Neuronal stem cell (in vitro differentiated cells): Measurements from ENCODE around the gene PSMD2.
"Not testable (repeated sequence)": the region's sequence is repeated elsewhere in the genome, so short reads cannot be mapped to it uniquely, and the experiment has no call there.

Source experiments
- DNase-seq: peaks from one replicate; pipeline ENCODE4 v3.0.0-alpha.2; 2013; ENCODE audit warnings: low spot score
- H2AFZ ChIP-seq: one replicate; pipeline ENCODE4 v1.6.1; 2013; ENCODE audit warnings: mild to moderate bottlenecking, low read length, inconsistent platforms
- H2AK5ac ChIP-seq: 2 replicates; pipeline ENCODE4 v1.6.1; 2013; ENCODE audit warnings: low read depth, mild to moderate bottlenecking, inconsistent platforms, low read length, moderate library complexity, mixed read lengths
- H2BK120ac ChIP-seq: 2 replicates; pipeline ENCODE4 v1.6.1; 2013; ENCODE audit warnings: low read depth, mild to moderate bottlenecking, inconsistent platforms, low read length, moderate library complexity, mixed read lengths
- H2BK12ac ChIP-seq: one replicate; pipeline ENCODE4 v1.6.1; 2013; ENCODE audit warnings: low read length, inconsistent platforms
- H2BK15ac ChIP-seq: 2 replicates; pipeline ENCODE4 v1.6.1; 2013; ENCODE audit warnings: mild to moderate bottlenecking, low read length, inconsistent platforms, mixed read lengths
- H2BK5ac ChIP-seq: one replicate; pipeline ENCODE4 v1.6.1; 2013; ENCODE audit warnings: inconsistent platforms, mild to moderate bottlenecking, low read length, moderate library complexity
- H3K14ac ChIP-seq: one replicate; pipeline ENCODE4 v1.6.1; 2013; ENCODE audit warnings: low read length, inconsistent platforms
- H3K18ac ChIP-seq: 2 replicates; pipeline ENCODE4 v1.6.1; 2013; ENCODE audit warnings: low read length, inconsistent platforms
- H3K23ac ChIP-seq: 2 replicates; pipeline ENCODE4 v1.6.1; 2013; ENCODE audit warnings: low read depth, mild to moderate bottlenecking, mixed read lengths, low read length, inconsistent platforms; ENCODE audit not compliant: poor library complexity
- H3K27ac ChIP-seq: replicated peaks from 3 replicates; pipeline ENCODE4 v1.5.1; 2013; ENCODE audit warnings: low read length, inconsistent platforms
- H3K27me3 ChIP-seq, 3 experiments: 2 replicates each; pipeline ENCODE4 v1.6.1; 2013; ENCODE audit warnings: low read length in 3 of 3, mild to moderate bottlenecking in 2 of 3, inconsistent platforms in 1 of 3, low read depth in 1 of 3, mixed read lengths in 1 of 3, moderate library complexity in 1 of 3; ENCODE audit not compliant: control insufficient read depth in 3 of 3, insufficient read depth in 3 of 3
- H3K36me3 ChIP-seq, 2 donors: replicated peaks in 1 of 2; 2 replicates each; pipeline ENCODE4 v1.6.1; 2013; ENCODE audit warnings: low read length in 2 of 2; ENCODE audit not compliant: control insufficient read depth in 2 of 2, insufficient read depth in 2 of 2
- H3K4ac ChIP-seq: 2 replicates; pipeline ENCODE4 v1.6.1; 2013; ENCODE audit warnings: inconsistent platforms, mild to moderate bottlenecking, low read length, moderate library complexity
- H3K4me1 ChIP-seq, 2 donors: 1 replicate in 1 of 2; 2 replicates in 1 of 2; pipeline ENCODE4 v1.6.1; 2013; ENCODE audit warnings: low read length in 2 of 2, low read depth in 1 of 2; ENCODE audit not compliant: control insufficient read depth in 2 of 2, insufficient read depth in 1 of 2
- H3K4me2 ChIP-seq: one replicate; pipeline ENCODE4 v1.6.1; 2013; ENCODE audit warnings: mild to moderate bottlenecking, low read length, inconsistent platforms; ENCODE audit not compliant: insufficient read depth, poor library complexity, severe bottlenecking
- H3K4me3 ChIP-seq, 2 donors: 2 replicates each; pipeline ENCODE4 v1.5.1; 2013; ENCODE audit warnings: low read length in 2 of 2, mild to moderate bottlenecking in 2 of 2, inconsistent platforms in 1 of 2, moderate library complexity in 1 of 2
- H3K79me1 ChIP-seq: one replicate; pipeline ENCODE4 v1.6.1; 2013; ENCODE audit warnings: low read depth, mild to moderate bottlenecking, inconsistent platforms, low read length, moderate library complexity
- H3K9ac ChIP-seq: one replicate; pipeline ENCODE4 v1.6.1; 2013; ENCODE audit warnings: mild to moderate bottlenecking, low read depth, low read length, inconsistent platforms; ENCODE audit not compliant: poor library complexity
- H3K9me3 ChIP-seq, 2 donors: replicated peaks in 1 of 2; 2 replicates each; pipeline versions ENCODE3 to v1.6.1; 2013; ENCODE audit warnings: low read length in 2 of 2, mild to moderate bottlenecking in 2 of 2, inconsistent platforms in 1 of 2, low read depth in 1 of 2, mixed read lengths in 1 of 2, moderate library complexity in 1 of 2; ENCODE audit not compliant: control insufficient read depth in 2 of 2, insufficient read depth in 1 of 2
- H4K8ac ChIP-seq: one replicate; pipeline ENCODE4 v1.6.1; 2013; ENCODE audit warnings: low read depth, mild to moderate bottlenecking, inconsistent platforms, low read length, moderate library complexity
- H4K91ac ChIP-seq: one replicate; pipeline ENCODE4 v1.6.1; 2013; ENCODE audit warnings: low read length, low read depth, mild to moderate bottlenecking, inconsistent platforms; ENCODE audit not compliant: poor library complexity
- WGBS, 2 donors: extraction: QIAGEN DNeasy Blood & Tissue Kit; methylation state at CpG; one replicate each; pipeline ENCODE4 v1.1.7; 2013; ENCODE audit warnings: missing lambda C conversion rate in 2 of 2, mixed read lengths in 1 of 2; ENCODE audit not compliant: insufficient read length in 2 of 2, insufficient replicate concordance in 1 of 2; ENCODE audit errors: extremely low coverage in 2 of 2; 5-methylcytosine and 5-hydroxymethylcytosine counted together

PSMD2 gene

GRCh38 chr3:184261854-184262763 lies 36.9 kb upstream of the PSMD2 start:
- Histone ChIP-seq H3K4me1 (peaks cover 10 to 12% of the 10 kb centered on the region in 2 donors), H4K91ac (no peak overlapping the region), H3K9me3 (no peaks in the 10 kb centered on the region), H3K23ac (peak overlapping the region; percentile 35), H2BK15ac (no peak overlapping the region), H4K8ac (no peak overlapping the region), H3K9ac (peak overlapping the region; percentile 80), H3K4me2 (peak overlapping the region; percentile 84), H2AK5ac (no peak overlapping the region), H2BK12ac (peak overlapping the region; percentile 58), H2BK120ac (no peak overlapping the region), H3K4me3 (peak overlapping the region; percentile 56 to 82), H3K27ac (no peak overlapping the region), H3K79me1 (peaks cover 4% of the 10 kb centered on the region), H2BK5ac (no peak overlapping the region), H3K14ac (no peak overlapping the region), H3K4ac (no peak overlapping the region), H3K36me3 (no peaks in the 10 kb centered on the region), H3K18ac (peak overlapping the region; percentile 91), H3K27me3 (peaks cover 21 to 46% (median 42%) of the 10 kb centered on the region in 3 experiments), H2AFZ (peak overlapping the region; percentile 90)
- no CpG with 5 or more reads among the region's 66 CpGs for whole genome bisulfite sequencing, 2 donors
- no peak for DNase-seq

- Histone ChIP-seq H3K27me3 (peaks cover 21 to 45% (median 43%) of the 10 kb centered on the region in 3 experiments), H3K27ac (no peak overlapping the region)
Observed at GRCh38 chr3:184262764-184263179, 36.3 kb upstream of the PSMD2 start.

GRCh38 chr3:184267249-184267648 lies 31.8 kb upstream of the PSMD2 start:
- H4K91ac ChIP-seq, H2BK5ac ChIP-seq, H2BK120ac ChIP-seq, H3K27ac ChIP-seq, H2BK12ac ChIP-seq, H2AFZ ChIP-seq, H3K18ac ChIP-seq, H3K4me3 ChIP-seq, H3K4ac ChIP-seq, H4K8ac ChIP-seq, H2AK5ac ChIP-seq, H3K14ac ChIP-seq, H3K23ac ChIP-seq, H3K9ac ChIP-seq, H3K4me1 ChIP-seq, H3K9me3 ChIP-seq, H3K4me2 ChIP-seq, H2BK15ac ChIP-seq, H3K79me1 ChIP-seq, H3K36me3 ChIP-seq, DNase-seq: not testable (repeated sequence)
- H3K27me3 ChIP-seq = peaks cover 2 to 25% (median 13%) of the 10 kb centered on the region in 3 experiments
- WGBS, 2 donors = no CpG with 5 or more reads among the region's 1 CpG

More at GRCh38 chr3:184262764-184263179, 36.3 kb upstream of the PSMD2 start:
- Histone ChIP-seq H4K8ac (no peak overlapping the region), H2BK12ac (no peak overlapping the region), H3K14ac (no peak overlapping the region), H3K4me2 (peak overlapping the region; percentile 84), H3K4me3 (peak overlapping the region; percentile 46 to 56), H2BK15ac (no peak overlapping the region), H2AK5ac (peak overlapping the region; percentile 32), H2AFZ (peak overlapping the region; percentile 90), H4K91ac (no peak overlapping the region), H3K18ac (no peak overlapping the region), H3K9me3 (no peaks in the 10 kb centered on the region), H2BK120ac (no peak overlapping the region), H3K23ac (no peak overlapping the region), H3K4me1 (peaks cover 10 to 12% of the 10 kb centered on the region in 2 donors), H3K4ac (no peak overlapping the region), H2BK5ac (no peak overlapping the region), H3K9ac (no peak overlapping the region), H3K36me3 (no peaks in the 10 kb centered on the region), H3K79me1 (peaks cover 2% of the 10 kb centered on the region)
- no peak for DNase-seq
- no CpG with 5 or more reads among the region's 15 CpGs for WGBS, 2 donors

GRCh38 chr3:184272269-184272668 lies 26.8 kb upstream of the PSMD2 start:
- Histone ChIP-seq H2AK5ac (no peak overlapping the region), H3K9me3 (peaks cover 0 to 3% of the 10 kb centered on the region in 2 donors), H3K14ac (no peak overlapping the region), H3K23ac (no peak overlapping the region), H3K4ac (no peak overlapping the region), H3K18ac (no peak overlapping the region), H3K27ac (no peak overlapping the region), H3K4me3 (no peak overlapping the region), H2BK12ac (no peak overlapping the region), H2BK15ac (no peak overlapping the region), H3K36me3 (no peaks in the 10 kb centered on the region), H3K4me1 (peaks cover 0 to 3% of the 10 kb centered on the region in 2 donors), H3K9ac (no peak overlapping the region), H4K91ac (no peak overlapping the region), H2AFZ (no peak overlapping the region), H3K27me3 (peaks cover 3 to 45% (median 25%) of the 10 kb centered on the region in 3 experiments), H3K4me2 (no peak overlapping the region), H3K79me1 (no peaks in the 10 kb centered on the region), H2BK5ac (no peak overlapping the region), H4K8ac (no peak overlapping the region), H2BK120ac (no peak overlapping the region)
- no peak for DNase-seq
- no CpG with 5 or more reads among the region's 1 CpG for WGBS, 2 donors
